ENCODE data around the gene MVB12B.
A peak's percentile ranks its signal among the peaks of the same experiment; 100 is the strongest.

Gene MVB12B

DNA sequence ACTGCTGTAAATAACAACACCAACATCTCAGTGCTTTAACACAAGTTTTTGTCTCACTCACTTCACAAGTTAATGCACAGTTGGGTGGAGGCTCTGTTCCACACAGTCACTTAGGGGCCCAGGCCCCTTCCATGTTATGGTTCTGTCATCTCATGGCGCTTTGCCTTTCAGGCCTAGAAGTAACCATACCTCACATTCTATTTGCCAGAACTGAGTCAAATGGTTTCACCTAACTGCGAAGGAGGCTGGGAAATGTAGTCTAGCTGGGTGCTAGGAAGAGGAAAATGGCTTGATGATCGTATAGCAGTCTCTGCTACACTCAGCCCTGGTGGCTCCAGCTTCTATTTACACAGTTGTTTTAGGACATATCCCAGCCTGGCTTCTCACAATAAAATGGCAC lies 23.1 kb upstream of the MVB12B start:
- no peak for DNase-seq

DNA sequence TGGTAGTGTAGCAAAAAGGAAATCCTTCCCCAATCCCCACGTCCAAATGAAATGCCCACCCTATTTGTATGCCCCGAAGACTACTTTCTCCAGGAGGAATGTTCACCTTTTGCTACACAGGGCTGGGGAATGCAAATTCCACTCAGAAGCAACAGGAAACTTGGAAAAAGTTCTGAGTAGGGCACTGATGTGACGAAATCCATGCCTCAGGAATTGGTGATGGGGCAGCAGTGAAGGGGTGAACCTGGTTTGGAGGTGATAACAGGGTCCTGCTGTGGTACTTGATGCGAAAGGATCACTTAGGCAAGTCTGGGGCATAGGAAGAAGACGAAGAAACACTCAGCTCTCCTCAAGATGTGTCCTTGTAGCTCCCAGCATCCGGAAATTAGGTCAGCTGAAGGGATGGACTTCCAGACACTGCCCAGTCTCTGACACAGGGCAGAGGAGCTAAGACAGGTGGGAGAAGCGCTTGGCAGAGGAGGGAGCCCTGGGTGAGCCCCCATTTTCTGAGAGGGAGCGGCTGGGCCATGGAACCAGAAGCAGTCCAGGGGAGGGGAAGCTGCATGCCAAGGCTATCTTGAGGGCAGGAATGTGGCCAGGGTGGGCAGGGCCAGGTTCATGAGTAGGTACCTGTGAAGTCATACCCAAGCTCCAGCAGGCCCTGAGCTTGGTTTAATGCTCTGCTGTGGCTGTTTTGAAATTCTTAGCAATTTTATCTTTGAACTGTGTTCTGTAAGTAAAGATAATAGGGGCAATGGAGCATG lies 22.2 kb upstream of the MVB12B start:
- no peak for DNase-seq

DNA sequence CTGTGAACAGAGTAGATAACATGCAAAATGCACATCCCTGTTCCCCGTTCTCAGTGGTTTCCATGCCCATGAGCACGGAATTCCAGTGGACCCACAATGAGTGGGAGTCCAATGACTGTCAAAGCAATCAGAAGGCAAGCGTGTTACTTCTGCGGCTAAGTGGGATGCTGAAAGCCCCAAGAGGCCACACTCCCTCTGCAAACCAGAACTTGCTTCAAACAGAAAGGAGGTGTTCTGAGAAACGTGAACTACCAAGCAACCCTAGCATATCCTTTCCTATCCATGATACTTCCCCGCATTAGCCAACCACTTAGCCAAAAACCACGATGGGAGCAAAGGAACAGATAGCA lies 21.7 kb upstream of the MVB12B start:
- no peak for DNase-seq

DNA sequence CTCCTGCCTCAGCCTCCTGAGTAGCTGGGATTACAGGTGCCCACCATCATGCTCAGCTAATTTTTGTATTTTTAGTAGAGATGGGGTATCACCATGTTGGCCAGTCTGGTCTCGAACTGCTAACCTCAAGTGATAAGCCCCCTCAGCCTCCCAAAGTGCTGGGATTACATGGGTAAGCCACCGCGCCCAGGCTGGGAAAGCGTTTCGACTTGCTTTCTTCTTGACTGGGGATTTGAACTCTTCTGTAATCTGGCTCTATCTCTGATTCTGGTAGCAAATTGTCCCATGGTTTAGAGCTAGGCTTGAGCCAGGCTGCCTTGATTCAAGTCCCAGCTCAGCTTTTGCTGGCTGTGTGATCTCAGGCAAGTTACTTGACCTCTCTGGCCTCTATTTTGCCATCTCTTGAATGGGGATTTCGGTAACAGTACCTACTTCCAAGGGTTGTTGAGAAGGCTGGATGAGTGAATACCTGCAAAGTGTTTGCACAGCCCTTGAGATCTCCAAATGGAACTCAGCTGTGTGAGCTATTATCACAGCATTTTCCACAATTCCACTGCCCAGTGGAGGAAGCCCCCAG lies 20.5 kb upstream of the MVB12B start:
- DNase-seq: no peak

DNA sequence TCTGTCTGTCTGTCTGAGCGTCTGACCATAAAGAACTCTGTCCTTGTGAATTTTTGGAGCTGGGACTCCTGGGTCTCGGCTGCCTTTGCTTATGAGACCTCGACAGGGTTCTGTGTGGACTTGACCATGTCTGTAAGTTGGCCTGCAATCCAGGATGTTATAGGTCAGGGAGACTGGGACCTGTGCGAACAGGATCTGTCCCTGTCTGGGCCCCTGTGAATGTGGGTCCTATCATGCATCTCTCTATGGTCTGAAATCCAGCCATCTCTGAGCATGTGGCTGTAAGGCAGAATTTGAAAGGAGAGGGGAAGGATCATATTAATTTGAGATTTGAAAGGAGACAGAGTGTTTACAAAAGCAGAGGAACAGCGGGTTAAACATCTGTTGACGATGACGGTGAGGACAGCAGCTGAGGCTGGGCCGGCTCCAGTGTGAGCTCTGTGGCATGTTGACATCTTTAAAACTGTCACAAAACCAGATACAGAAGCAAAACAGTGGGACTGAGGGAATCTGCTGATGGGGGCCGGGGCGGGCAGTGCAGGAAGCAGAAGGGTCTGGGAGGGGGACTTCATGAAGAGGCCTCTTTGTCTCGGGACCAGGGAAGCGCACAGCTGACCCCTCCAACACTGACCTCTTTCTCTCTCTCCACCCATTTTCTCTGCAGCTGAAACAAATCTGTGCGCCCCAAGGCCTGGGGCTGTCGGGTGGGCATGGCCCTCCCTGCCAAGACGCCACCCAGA lies 19.1 kb upstream of the MVB12B start:
- DNase-seq: no peak

DNA sequence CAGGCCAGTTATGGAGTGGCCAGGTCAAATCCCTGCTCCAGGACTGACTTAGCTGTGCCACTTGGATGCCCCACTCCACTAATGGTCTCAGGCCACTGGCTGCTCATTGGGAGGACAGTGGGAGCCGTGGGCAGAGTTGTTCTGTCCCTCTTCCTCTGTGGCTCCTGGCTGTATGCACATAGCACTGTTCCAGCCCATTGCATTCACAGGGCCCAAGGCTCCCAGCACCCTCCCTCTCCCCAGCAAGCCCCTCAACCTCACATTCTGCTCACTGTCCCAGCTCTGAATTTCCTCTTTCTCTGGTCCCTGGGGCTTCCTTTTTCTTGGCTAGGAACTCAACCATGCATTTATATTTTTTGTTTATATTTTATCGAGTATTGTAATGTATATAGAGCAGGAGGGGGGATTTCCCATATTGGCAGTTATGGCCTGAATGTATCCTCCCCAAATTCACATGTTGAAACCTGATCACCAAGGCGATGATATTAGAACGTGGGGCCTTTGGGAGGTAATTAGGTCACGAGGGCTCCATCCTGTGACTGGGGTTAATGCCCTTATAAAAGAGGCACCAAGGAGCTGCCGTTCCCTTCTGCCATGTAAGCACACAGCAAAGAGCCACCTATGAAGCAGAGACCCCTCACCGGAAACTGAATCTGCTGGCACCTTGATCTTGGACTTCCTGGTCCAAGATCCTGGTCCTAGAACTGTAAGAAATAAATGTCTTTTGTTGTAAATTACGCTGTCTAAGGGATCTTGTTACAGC lies 17.0 kb upstream of the MVB12B start:
- DNase-seq: no peak

DNA sequence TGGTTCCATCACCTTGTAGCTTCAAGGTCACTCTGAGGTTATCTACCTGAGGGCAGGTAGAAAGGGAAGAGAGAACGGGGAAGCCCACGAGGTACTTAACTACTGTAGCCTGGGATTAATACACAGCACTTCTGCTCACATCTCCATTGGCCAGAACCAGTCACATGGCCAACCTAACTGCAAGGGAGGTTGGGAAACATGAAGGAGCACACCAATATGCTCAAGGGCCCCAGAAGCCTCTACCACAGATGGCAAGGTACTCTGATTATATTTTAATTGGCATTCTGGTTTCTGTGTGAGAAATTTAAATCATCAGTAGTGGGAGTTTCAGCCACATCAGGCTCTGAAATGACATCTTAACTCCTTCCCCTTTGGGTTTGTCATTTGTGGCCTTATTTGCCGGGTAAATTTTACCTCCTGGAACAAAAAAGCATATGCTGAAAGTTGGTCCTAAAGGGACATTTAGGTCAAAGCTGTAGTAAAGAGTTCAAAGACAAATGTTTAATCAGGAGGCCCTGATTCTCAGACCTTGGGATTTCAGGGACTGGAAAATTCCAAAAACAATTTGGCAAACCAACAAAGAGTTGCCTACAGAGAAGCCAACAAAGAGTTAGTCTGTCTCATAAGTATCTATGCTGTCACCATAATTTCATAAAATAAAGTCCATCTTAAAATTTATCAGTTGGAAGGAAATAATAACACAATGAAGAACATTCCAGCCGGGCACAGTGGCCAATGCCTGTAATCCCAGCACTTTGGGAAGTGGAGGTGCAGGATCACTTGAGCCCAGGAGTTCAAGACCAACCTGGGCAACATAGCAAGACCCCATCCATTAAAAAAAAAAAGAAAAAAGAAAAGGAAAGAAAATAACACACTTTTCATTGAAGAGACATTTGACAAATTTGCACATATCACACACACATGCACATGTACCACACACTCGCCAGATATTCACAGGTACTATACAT lies 13.8 kb upstream of the MVB12B start:
- DNase-seq: no peak

DNA sequence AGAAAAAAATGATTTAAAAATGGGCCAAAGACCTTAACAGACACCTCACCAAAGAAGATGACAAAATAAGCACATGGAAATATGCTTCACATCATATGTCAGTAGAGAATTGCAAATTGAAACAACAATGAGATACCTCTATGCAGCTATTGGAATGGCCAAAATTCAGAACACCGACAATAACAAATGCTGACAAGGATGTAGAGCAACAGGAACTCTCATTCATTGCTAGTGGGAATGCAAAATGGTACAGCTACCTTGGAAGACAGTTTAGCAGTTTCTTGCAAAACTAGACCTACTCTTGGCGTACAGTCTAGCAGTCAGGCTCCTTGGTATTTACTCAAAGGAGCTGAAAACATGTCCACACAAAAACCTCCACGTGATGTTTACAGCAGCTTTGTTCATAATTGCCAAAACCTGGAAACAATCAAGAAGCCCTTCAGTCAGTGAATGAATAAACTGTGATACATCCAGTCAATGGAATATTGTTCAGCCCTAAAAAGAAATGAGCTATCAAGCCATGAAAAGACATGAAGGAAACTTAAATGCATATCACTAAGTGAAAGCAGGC lies 10.5 kb upstream of the MVB12B start:
- DNase-seq: no peak

DNA sequence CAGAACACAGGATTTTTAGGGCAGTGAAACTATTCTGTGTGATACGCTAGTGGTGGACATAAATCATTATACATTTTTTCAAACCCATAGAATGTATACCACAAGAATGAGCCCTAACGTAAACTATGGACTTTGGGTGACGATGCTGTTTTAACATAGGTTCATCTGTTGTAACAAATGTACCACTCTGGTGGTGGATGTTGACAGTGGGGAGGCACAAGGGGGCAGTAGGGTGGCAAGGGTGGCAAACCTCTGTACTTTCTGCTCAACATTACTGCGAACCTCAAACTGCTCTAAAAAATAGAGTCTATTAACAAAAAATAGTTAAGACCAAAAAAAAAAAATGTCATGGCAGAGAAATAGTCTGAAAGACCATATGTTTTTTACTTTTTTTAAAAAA lies 9.1 kb upstream of the MVB12B start:
- DNase-seq: peak; percentile 45 to 64 (median 61)

DNA sequence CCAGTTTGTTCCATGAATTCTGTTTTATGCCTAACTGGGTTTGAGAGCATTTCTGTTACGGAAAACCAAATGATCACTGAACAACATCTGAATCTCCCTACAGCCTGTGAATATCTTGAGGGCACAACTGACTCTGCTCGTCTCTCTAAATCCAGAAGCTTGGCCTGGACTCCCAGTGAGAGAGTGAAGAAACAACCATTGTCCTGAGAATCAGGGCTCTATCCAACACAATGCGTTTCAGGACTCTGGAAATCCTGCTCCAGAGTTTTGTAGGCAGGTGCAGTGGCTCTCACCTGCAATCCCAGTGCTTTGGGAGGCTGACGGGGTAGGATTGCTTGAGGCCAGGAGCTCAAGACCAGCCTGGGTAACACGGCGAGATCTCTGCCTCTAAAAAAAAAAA lies 7.8 kb upstream of the MVB12B start:
- DNase-seq: no peak

DNA sequence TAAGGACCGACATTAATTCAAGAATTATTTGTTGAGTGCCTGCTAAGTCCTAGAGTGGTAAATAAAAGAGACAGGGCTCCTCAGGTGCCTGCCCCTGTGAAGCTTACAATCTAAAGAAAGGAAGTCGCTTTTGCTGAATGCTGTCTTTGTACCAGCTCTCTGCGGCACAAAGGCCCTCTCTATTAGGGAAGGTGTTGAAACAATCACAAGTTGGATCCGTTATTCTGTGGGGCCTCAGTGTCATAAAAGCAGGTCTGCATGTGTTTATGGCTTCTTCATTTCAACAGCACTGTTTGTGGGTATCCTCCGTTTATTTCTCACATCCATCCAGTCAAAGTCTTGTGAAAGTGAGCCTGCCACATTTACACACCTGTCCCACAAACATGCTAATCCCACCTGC lies 7.0 kb upstream of the MVB12B start:
- DNase-seq: no peak

DNA sequence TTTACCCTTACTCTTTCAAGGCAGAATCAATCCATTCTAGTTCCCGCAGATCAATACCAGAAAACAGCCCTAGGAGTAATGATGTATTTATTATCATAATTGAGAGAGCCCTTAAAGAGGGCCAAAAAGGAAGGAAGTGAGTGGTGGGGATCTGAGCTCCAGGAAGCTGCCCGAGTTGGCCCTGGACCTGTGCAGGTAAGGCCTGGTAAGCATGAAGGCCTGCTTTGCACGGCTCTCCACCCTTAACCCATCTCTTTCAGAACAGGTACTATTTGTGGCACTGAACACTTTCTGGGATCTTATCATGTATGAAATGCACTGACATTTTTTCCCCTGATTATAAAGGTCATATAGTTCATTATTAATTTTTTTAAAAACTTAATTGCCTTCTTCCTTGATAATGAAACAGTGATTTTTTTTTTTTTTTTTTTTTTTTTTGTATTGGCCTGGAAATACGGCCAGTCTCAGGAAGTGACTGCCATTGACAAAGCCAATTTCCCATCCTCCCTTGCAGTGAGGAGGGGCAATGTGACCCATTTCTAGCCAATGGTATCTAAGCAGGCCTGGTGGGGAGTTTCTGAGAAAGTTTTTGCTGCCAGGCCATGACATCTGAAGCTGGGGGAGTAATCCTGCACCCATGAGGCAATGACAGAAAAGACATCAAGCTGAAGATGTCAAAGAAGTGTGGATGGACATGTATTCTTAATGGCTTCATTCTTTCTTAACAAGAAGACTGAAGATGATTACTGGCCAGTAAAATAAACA lies 6.3 kb upstream of the MVB12B start:
- DNase-seq: peak; percentile 24 to 47 (median 38)

DNA sequence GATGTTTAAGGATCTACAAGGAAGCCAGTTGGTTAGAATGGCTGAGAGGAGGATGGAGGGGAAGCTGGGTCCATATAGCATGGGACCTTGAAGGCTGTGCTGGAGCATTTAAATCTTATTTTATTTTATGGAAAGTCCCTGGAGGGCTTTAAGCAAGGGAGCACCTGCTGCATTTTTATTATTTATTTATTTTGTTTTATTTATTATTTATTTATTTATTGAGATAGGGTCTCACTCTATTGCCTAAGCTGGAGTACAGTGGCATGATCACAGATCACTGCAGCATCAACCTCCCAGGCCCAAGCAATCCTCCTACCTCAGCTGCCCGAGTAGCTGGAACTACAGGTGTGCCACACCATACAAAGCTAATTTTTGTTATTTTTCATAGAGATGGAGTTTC lies 4.9 kb upstream of the MVB12B start:
- DNase-seq: no peak

DNA sequence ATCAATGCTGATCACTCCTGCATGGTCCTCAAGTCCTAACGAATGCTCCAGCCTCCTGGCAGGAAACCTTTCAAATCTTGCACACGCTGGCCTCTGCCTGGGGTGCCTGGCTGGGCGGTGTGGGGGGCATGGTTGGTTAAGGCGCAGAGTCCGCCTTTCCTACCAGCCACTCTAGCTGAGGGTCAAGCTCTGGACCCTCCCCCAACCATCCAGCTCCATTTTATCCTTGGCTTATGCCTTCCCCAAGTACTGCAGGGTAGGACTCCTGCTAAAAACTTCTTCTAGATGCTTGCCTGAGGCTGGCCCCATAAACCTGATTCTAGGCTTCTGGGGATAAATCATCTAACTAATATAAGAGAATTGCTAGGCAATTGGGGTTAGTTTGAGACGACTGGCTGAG lies 808 bp upstream of the MVB12B start:
- no peak for DNase-seq

DNA sequence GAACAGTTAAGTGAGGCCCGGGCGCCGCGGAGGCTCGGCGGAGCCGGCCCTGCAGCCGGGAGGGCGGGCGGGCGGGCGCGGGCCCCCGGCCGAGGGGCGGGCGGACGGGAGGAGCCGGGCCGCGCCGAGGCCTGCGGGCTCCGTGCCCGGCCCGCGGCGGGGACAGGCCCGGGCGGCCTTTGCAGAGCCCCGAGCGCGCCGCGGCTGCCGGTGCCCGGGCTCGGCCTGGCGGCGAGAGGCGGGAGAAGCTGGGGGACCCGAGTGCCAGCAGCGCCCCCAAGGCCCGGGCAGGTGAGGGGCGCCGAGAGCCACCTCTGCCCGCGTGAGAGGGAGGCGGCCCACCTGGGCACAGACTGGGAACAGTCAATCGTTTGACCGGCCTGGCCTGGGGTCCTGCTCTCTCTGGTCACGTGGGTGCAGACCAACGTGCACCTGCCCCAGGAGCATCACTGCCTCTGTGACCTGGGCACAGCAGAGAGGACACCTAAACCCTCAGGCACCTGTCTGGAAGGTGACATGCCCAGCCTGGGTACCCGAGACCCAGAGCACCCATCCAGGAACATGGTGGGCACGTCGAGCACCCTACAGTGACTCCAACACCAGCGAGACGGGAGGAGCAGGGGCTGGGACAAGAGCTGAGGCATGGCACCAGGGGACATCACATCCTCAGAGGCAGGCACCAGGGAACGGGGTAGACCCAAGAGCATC lies 531 bp downstream of the MVB12B start:
- peak in 1 of 3 donors; percentile 7 for DNase-seq

DNA sequence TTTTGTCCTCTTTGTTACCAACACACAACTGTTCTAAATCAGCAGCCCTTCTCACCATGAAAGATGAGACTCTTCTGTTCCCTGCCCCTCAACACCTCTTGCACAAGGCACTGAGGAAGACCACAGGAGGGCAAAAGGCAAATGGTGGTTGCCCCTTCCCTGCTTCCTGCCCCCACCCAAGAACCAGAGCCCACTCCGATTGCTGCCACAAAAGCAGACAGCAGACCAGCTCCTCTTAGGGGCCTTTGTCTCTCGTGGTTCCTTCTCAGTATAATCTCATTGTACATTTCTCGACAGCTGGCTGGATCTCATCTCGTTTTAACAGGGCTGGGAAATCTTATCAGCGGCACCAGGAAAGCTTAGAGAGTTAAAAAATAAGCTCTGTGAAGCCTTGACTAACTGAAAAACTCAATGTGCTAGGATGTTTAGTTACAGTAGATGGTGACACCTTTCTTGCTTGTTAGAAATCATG lies 1.1 kb downstream of the MVB12B start:
- DNase-seq: no peak

DNA sequence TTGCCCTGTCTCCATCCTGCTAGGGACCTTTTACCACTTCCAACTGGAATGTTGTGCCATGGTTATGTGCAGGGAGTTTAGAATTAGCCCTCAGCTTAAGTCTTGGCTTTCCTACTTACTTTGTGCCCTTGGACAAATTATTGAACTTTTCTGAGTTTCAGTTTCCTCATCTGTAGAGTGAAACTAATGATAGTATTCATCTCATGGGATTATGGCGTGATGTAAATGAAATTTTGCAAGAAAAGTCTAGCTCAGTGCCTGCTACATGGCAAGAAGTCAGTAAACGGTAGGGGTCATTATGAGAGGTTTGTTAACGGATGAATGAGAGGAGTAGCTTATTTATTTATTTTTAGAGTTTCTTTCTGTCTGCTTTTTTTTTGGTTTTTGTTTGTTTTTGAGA lies 1.8 kb downstream of the MVB12B start:
- peak; percentile 42 to 80 (median 65) for DNase-seq

DNA sequence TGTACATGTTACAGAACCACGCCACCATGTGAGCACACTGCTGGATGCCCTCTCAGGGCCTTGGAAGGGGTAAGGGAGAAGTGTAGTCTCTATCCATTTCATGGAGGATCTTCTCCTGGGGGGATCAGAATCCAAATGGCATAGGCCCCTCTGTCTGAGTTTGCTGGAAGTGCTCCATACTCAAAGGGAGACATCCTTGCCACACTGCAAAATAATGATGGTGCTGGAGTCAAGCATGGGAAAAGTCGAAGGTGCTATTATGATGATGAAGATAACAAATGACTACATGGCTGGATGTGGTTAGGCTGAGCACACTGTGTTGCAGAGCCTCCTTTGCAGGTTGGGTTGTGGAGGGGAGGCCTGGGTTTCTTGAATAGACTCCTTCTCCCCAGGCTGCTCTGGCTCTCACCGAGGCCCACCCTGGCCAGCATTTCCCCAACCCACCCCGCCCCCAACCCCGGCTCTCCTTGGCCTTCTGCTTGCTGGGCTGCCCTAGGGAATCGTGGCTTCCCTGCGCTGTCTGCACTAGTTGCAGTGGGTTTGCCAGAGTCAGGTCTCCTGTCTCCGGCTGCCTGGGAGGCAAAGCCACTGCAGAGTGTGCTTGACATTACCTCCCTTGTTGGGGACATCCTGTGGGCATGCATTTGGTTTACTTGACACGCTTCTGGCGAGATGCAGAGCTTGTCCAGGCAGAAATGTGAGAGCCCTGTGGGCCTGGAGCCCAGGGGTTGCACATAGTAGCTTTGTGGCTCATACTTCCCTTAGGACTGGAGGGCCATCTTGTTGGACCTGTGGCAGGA lies 3.0 kb downstream of the MVB12B start:
- DNase-seq: no peak

DNA sequence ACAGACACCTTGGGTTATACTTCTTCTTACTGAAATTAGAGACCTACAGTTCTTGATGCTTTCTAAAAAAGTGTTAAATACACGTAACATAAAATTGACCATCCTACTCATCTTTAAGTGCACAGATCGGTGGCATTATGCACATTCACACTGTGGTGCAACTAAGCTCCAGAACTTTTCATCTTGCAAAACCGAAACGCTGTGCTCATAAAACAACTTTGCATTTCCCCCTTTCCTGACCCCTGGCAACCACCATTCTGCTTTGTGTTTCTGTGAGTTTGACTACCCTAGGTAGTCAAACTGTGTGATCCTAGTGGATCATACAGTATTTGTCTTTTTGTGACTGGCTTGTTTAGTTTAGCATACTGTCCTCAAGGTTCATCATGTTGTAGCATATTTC lies 3.9 kb downstream of the MVB12B start:
- DNase-seq: peak; percentile 15 to 40 (median 34)
